GM12878 (cell line): ENCODE results near the gene TMCC2.

ENCODE experiments used
- CTCF ChIP-seq, 3 experiments: IDR thresholded peaks in 2 of 3; conservative IDR thresholded peaks in 1 of 3; 2 replicates each; pipeline ENCODE4 v1.5.1; 2011; ENCODE audit warnings: low read depth in 3 of 3, low read length in 3 of 3, mild to moderate bottlenecking in 3 of 3, control low read depth in 2 of 3, moderate library complexity in 2 of 3, inconsistent platforms in 1 of 3, mixed read lengths in 1 of 3; ENCODE audit not compliant: control insufficient read depth in 2 of 3, insufficient read depth in 1 of 3; ENCODE audit errors: extremely low read depth in 1 of 3
- PKNOX1 ChIP-seq: fragments of 450-650 bp; IDR thresholded peaks from 2 replicates; pipeline ENCODE4 v1.6.1; 2016; ENCODE audit warnings: mild to moderate bottlenecking
- POLR2A ChIP-seq: IDR thresholded peaks from 2 replicates; pipeline ENCODE4 v1.6.1; 2011; ENCODE audit warnings: low read depth, mild to moderate bottlenecking, low read length
- ZBTB33 ChIP-seq: fragments of 450-650 bp; IDR thresholded peaks from 2 replicates; pipeline ENCODE4 v1.6.1; 2017; ENCODE audit warnings: mild to moderate bottlenecking
- ZNF217 ChIP-seq: fragments of 450-650 bp; IDR thresholded peaks from 2 replicates; pipeline ENCODE4 v1.6.1; 2017; ENCODE audit warnings: antibody characterized with exemption, mild to moderate bottlenecking

- no peak for TF ChIP-seq PKNOX1
- TF ChIP-seq POLR2A = no peak
- TF ChIP-seq CTCF (IDR thresholded peaks at IDR 0.05 in 2 of 3, conservative IDR thresholded peaks at IDR 0.05 in 1 of 3; ENCODE audit: control insufficient read depth in 2 of 3, extremely low read depth in 1 of 3, insufficient read depth in 1 of 3, low read depth in 3 of 3, low read length in 3 of 3) = no peak
- TF ChIP-seq ZBTB33 = no peak
- no peak for TF ChIP-seq ZNF217
Observed at GRCh38 chr1:205257735-205258134, 30.0 kb downstream of the TMCC2 start.
